HG03575 (cell line): Measurements from ENCODE around the gene FOXJ3.
"Not testable (repeated sequence)": the region's sequence is repeated elsewhere in the genome, so short reads cannot be mapped to it uniquely, and the experiment has no call there.

Source experiments
- ATAC-seq: cut with Tn5 transposase; IDR thresholded peaks from one replicate; pipeline ENCODE4 v1.9.1; 2021; ENCODE audit not compliant: unreplicated experiment, insufficient number of reproducible peaks, low FRiP score; ENCODE audit errors: extremely low read depth

FOXJ3 gene

GRCh38 chr1:42210421-42211133, 124.5 kb downstream of the FOXJ3 start:
- no peak for ATAC-seq

GRCh38 chr1:42209526-42210251, 125.3 kb downstream of the FOXJ3 start:
- ATAC-seq: no peak

GRCh38 chr1:42206930-42207329, 128.1 kb downstream of the FOXJ3 start:
- ATAC-seq: not testable (repeated sequence)

GRCh38 chr1:42206164-42206563, 128.9 kb downstream of the FOXJ3 start:
- no peak for ATAC-seq

GRCh38 chr1:42201986-42202385, 133.0 kb downstream of the FOXJ3 start:
- no peak for ATAC-seq

- ATAC-seq: no peak
Observed at GRCh38 chr1:42198251-42198650, 136.8 kb downstream of the FOXJ3 start.

- no peak for ATAC-seq
Observed at GRCh38 chr1:42195841-42196240, 139.2 kb downstream of the FOXJ3 start.

GRCh38 chr1:42192106-42192505, 142.9 kb downstream of the FOXJ3 start:
- ATAC-seq: no peak

- no peak for ATAC-seq
Observed at GRCh38 chr1:42191319-42191718, 143.7 kb downstream of the FOXJ3 start.

GRCh38 chr1:42189931-42190853, 144.8 kb downstream of the FOXJ3 start:
- no peak for ATAC-seq

GRCh38 chr1:42186152-42186551, 148.9 kb downstream of the FOXJ3 start:
- ATAC-seq: no peak

- no peak for ATAC-seq
Observed at GRCh38 chr1:42184616-42185015, 150.4 kb downstream of the FOXJ3 start.

- ATAC-seq: no peak
Observed at GRCh38 chr1:42183957-42184268, 151.1 kb downstream of the FOXJ3 start.

- no peak for ATAC-seq
Observed at GRCh38 chr1:42183210-42183956, 151.7 kb downstream of the FOXJ3 start.

- no peak for ATAC-seq
Observed at GRCh38 chr1:42181687-42182086, 153.3 kb downstream of the FOXJ3 start.

GRCh38 chr1:42179900-42180329, 155.1 kb downstream of the FOXJ3 start:
- ATAC-seq: no peak

- ATAC-seq: no peak
Observed at GRCh38 chr1:42179275-42179674, 155.8 kb downstream of the FOXJ3 start.

- no peak for ATAC-seq
Observed at GRCh38 chr1:42178249-42178648, 156.8 kb downstream of the FOXJ3 start.

- ATAC-seq: no peak
Observed at GRCh38 chr1:42177541-42177981, 157.5 kb downstream of the FOXJ3 start.
